DND-41 (cell line): ENCODE measurements around the gene DDX23.

Source experiments
- EZH2 ChIP-seq: IDR thresholded peaks from 3 replicates; pipeline ENCODE4 v1.6.1; 2012; ENCODE audit warnings: borderline replicate concordance, low read depth, mild to moderate bottlenecking, moderate library complexity, low read length, inconsistent platforms; ENCODE audit not compliant: severe bottlenecking
- TF ChIP-seq, protein P1 (sequence below): IDR thresholded peaks from 2 replicates; pipeline ENCODE4 v1.5.1; 2012; ENCODE audit warnings: borderline replicate concordance, low read length, moderate library complexity, mild to moderate bottlenecking; ENCODE audit not compliant: poor library complexity, severe bottlenecking; ENCODE audit errors: extremely low read depth

DNA sequence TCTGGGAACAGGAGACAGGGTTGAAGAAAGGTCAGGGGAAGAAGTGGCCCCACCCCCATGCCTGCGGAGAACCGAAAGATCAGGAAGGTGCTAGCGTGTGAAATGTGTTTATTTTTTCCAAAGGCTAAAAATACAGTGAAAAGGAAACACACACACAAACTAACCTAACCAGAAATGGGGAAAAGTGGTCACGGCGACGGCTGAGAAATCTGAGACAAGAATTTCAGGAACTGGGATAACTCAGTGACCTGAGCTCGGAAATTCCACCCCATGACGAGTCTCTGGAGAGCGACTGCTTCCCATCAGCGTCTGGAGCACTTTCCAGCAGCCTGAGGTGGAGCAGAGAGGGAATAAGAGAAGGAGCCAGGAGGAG lies 30.3 kb upstream of the DDX23 start:
- TF ChIP-seq, protein P1, sequence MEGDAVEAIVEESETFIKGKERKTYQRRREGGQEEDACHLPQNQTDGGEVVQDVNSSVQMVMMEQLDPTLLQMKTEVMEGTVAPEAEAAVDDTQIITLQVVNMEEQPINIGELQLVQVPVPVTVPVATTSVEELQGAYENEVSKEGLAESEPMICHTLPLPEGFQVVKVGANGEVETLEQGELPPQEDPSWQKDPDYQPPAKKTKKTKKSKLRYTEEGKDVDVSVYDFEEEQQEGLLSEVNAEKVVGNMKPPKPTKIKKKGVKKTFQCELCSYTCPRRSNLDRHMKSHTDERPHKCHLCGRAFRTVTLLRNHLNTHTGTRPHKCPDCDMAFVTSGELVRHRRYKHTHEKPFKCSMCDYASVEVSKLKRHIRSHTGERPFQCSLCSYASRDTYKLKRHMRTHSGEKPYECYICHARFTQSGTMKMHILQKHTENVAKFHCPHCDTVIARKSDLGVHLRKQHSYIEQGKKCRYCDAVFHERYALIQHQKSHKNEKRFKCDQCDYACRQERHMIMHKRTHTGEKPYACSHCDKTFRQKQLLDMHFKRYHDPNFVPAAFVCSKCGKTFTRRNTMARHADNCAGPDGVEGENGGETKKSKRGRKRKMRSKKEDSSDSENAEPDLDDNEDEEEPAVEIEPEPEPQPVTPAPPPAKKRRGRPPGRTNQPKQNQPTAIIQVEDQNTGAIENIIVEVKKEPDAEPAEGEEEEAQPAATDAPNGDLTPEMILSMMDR = no peak
- no peak for TF ChIP-seq EZH2
